ENCODE data around the gene PCP4. TPM values are rescaled to one million over a fixed set of nuclear protein-coding genes. Genes with fewer than 3 reads are reported as not detected.

PCP4 gene
- total and polyA plus RNA-seq, 2 donors (not counting 3 experiments of a cell fraction or from before 2014, with no cell fraction given), result not detected

DNA sequence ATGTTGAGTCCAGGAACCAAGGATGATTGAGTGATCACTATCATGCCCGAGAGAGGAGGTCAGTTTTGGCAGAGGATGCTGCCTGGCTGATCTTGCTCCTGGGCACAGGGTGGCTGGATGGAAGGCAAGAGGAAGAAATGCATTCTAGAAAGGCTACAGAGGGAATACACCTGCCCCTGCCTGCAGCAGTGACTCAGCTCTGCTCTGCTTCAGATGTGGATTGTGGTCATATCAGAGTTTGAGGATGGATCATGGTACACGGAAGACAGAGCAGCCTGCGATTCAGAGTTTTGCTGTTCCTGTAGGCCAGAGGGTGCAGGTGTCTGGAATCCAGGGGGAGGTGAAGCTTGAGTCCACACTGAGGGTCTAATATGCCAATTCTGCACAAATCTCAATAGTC is 37.2 kb downstream of the PCP4 start:
- no TSS peak for BruUV-seq (replicated peaks)
- TF ChIP-seq CTCF (IDR thresholded peaks at IDR 0.05; ENCODE audit: extremely low read depth in 1 of 2, insufficient read depth in 1 of 2, low read depth in 1 of 2, low read length in 2 of 2) (no peak), FOS (IDR thresholded peaks at IDR 0.05; ENCODE audit: borderline replicate concordance, insufficient read depth, low read length) (no peak), MYC (IDR thresholded peaks at IDR 0.05; ENCODE audit: low read depth, low read length) (no peak), POLR2A (IDR thresholded peaks at IDR 0.05; ENCODE audit: low read depth, low read length) (no peak), POLR2AphosphoS5 (IDR thresholded peaks at IDR 0.05; ENCODE audit: insufficient read depth, low read depth, low read length) (no peak), JUN (IDR thresholded peaks at IDR 0.05; ENCODE audit: borderline replicate concordance, insufficient read depth, insufficient read length, low read depth) (no peak), EZH2 (IDR thresholded peaks at IDR 0.05; ENCODE audit: borderline replicate concordance, low read depth, low read length, severe bottlenecking) (no peak), MAX (IDR thresholded peaks at IDR 0.05; ENCODE audit: insufficient read depth, insufficient read length) (no peak), GATA2 (IDR thresholded peaks at IDR 0.05; ENCODE audit: insufficient read depth, insufficient read length, low read depth, low read length) (no peak)
- FAIRE-seq, result no peak
- CTCF ChIA-PET, result no interaction called here
- H3K4me3 ChIP-seq (replicated peaks in 1 of 3; ENCODE audit: insufficient read depth in 1 of 3, low read depth in 1 of 3, low read length in 3 of 3), result no peak overlapping the region
- DNase-seq (ENCODE audit: low read depth, low spot score), result no peak
- dilution Hi-C loops (cut with MboI; ENCODE audit: extremely low pct_ligation_motif_present, low sequenced_read_pairs), result no loop called here
- no peaks in the 10 kb centered on the region for H3K36me3 ChIP-seq (ENCODE audit: control insufficient read depth in 2 of 2, extremely low read depth in 1 of 2, insufficient read depth in 2 of 2, low read length in 2 of 2)
- no peaks in the 10 kb centered on the region for H3K27me3 ChIP-seq (ENCODE audit: control insufficient read depth in 2 of 2, insufficient read depth in 2 of 2, low read length in 2 of 2)
- intact Hi-C loops (cut with micrococcal nuclease), result no loop called here
- peaks cover 5% of the 10 kb centered on the region for H3K9me3 ChIP-seq (replicated peaks; ENCODE audit: control insufficient read depth, insufficient read depth, low read length)
- no peak overlapping the region for H2AFZ ChIP-seq (ENCODE audit: low read depth, low read length)
- H3K27ac ChIP-seq (ENCODE audit: insufficient read depth, low read depth, low read length), result no peak overlapping the region
- POLR2A ChIA-PET, result no interaction called here
- H3K9me1 ChIP-seq (replicated peaks; ENCODE audit: control insufficient read depth, extremely low read depth, insufficient read depth, low read length), result no peaks in the 10 kb centered on the region
- H3K4me1 ChIP-seq (ENCODE audit: control insufficient read depth, extremely low read depth, insufficient read depth, low read length), result no peaks in the 10 kb centered on the region
- H4K20me1 ChIP-seq (replicated peaks; ENCODE audit: control insufficient read depth, extremely low read depth, insufficient read depth, low read length), result no peaks in the 10 kb centered on the region
- no peaks in the 10 kb centered on the region for H3K79me2 ChIP-seq (ENCODE audit: control insufficient read depth, insufficient read depth, low read length)
- no peak overlapping the region for H3K4me2 ChIP-seq (ENCODE audit: insufficient read depth, low read length)
- H3K9ac ChIP-seq (replicated peaks; ENCODE audit: extremely low read depth, insufficient read depth, low read length), result no peak overlapping the region

Measured in endothelial cell of umbilical vein (primary cell).